OCI-LY3 (cell line): ENCODE data around the gene L3HYPDH.

Experiments used
- H2AFZ ChIP-seq: fragments of 200-600, 300-600 bp; shearing (Covaris generic); 2 replicates; pipeline ENCODE4 v1.6.0; 2014; ENCODE audit warnings: antibody characterized with exemption, low read depth, low read length
- H3K27ac ChIP-seq: fragments of 200-600, 300-600 bp; sonication (generic); 2 replicates; pipeline ENCODE4 v1.5.1; 2014; ENCODE audit warnings: mild to moderate bottlenecking, low read length, moderate library complexity, mixed read lengths
- H3K27me3 ChIP-seq: fragments of 200-600, 300-600 bp; sonication (generic); 2 replicates; pipeline ENCODE4 v1.6.1; 2014; ENCODE audit warnings: low read depth, low read length, mixed read lengths
- H3K36me3 ChIP-seq: fragments of 200-600, 300-600 bp; sonication (generic); replicated peaks from 2 replicates; pipeline ENCODE3; 2014; ENCODE audit warnings: low read depth, low read length, mixed read lengths
- H3K4me1 ChIP-seq: fragments of 300-600, 200-600 bp; sonication (generic); 2 replicates; pipeline ENCODE4 v1.6.1; 2014; ENCODE audit warnings: low read length, mixed read lengths
- H3K4me2 ChIP-seq: fragments of 200-600, 300-600 bp; sonication (generic); 2 replicates; pipeline ENCODE4 v1.6.1; 2014; ENCODE audit warnings: low read length, mixed read lengths
- H3K4me3 ChIP-seq: fragments of 300-600, 200-600 bp; sonication (generic); 2 replicates; pipeline ENCODE4 v1.5.1; 2014; ENCODE audit warnings: antibody characterized with exemption, mild to moderate bottlenecking, low read length, moderate library complexity
- H3K79me2 ChIP-seq: fragments of 300-600, 200-600 bp; shearing (Covaris generic); 2 replicates; pipeline ENCODE4 v1.6.1; 2014; ENCODE audit warnings: mild to moderate bottlenecking, low read length, mixed read lengths
- H3K9ac ChIP-seq: fragments of 300-600, 200-600 bp; shearing (Covaris generic); 2 replicates; pipeline ENCODE4 v1.6.0; 2014; ENCODE audit warnings: mild to moderate bottlenecking, low read length, moderate library complexity
- H3K9me3 ChIP-seq: fragments of 200-600, 300-600 bp; shearing (Covaris generic); 2 replicates; pipeline ENCODE4 v1.6.1; 2014; ENCODE audit warnings: low read length, mixed read lengths; ENCODE audit not compliant: insufficient read depth
- H4K20me1 ChIP-seq: fragments of 200-600, 300-600 bp; sonication (generic); 2 replicates; pipeline ENCODE4 v1.6.1; 2016; ENCODE audit warnings: low read length, mixed read lengths; ENCODE audit not compliant: insufficient read depth
- EZH2phosphoT487 ChIP-seq: fragments of 200-600 bp; shearing (Covaris generic); IDR thresholded peaks from 2 replicates; pipeline ENCODE4 v1.6.1; 2018; ENCODE audit warnings: antibody characterized with exemption, mixed run types, low read depth
- TF ChIP-seq, protein P1 (sequence below): fragments of 200-600, 300-600 bp; sonication (generic); IDR thresholded peaks from 2 replicates; pipeline ENCODE4 v1.5.1; 2014; ENCODE audit warnings: antibody characterized with exemption, low read length, low read depth

L3HYPDH gene

GRCh38 chr14:59428581-59429012 is 55.6 kb downstream of the L3HYPDH start:
- H3K4me2 ChIP-seq = no peak overlapping the region
- TF ChIP-seq EZH2phosphoT487 = no peak
- TF ChIP-seq, protein P1, sequence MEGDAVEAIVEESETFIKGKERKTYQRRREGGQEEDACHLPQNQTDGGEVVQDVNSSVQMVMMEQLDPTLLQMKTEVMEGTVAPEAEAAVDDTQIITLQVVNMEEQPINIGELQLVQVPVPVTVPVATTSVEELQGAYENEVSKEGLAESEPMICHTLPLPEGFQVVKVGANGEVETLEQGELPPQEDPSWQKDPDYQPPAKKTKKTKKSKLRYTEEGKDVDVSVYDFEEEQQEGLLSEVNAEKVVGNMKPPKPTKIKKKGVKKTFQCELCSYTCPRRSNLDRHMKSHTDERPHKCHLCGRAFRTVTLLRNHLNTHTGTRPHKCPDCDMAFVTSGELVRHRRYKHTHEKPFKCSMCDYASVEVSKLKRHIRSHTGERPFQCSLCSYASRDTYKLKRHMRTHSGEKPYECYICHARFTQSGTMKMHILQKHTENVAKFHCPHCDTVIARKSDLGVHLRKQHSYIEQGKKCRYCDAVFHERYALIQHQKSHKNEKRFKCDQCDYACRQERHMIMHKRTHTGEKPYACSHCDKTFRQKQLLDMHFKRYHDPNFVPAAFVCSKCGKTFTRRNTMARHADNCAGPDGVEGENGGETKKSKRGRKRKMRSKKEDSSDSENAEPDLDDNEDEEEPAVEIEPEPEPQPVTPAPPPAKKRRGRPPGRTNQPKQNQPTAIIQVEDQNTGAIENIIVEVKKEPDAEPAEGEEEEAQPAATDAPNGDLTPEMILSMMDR = peak; percentile 27; the same call in 1 of the 2 replicates

GRCh38 chr14:59427653-59428580 is 56.3 kb downstream of the L3HYPDH start:
- Histone ChIP-seq H2AFZ (no peak overlapping the region), H3K4me1 (peaks cover 6% of the 10 kb centered on the region; the same call in 1 of the 2 replicates), H3K79me2 (no peaks in the 10 kb centered on the region), H3K4me2 (no peak overlapping the region), H3K9ac (no peak overlapping the region), H3K9me3 (no peaks in the 10 kb centered on the region), H3K27ac (no peak overlapping the region), H4K20me1 (no peaks in the 10 kb centered on the region), H3K4me3 (no peak overlapping the region), H3K27me3 (no peaks in the 10 kb centered on the region), H3K36me3 (no peaks in the 10 kb centered on the region)
- TF ChIP-seq EZH2phosphoT487 = no peak
- TF ChIP-seq, protein P1 = no peak

More at GRCh38 chr14:59428581-59429012, 55.6 kb downstream of the L3HYPDH start:
- Histone ChIP-seq H4K20me1 (no peaks in the 10 kb centered on the region), H3K36me3 (no peaks in the 10 kb centered on the region), H3K9me3 (no peaks in the 10 kb centered on the region), H3K4me3 (no peak overlapping the region), H3K27ac (no peak overlapping the region), H3K4me1 (peaks cover 6% of the 10 kb centered on the region; the same call in 1 of the 2 replicates), H2AFZ (no peak overlapping the region), H3K79me2 (no peaks in the 10 kb centered on the region), H3K9ac (no peak overlapping the region), H3K27me3 (no peaks in the 10 kb centered on the region)

GRCh38 chr14:59425322-59425935 is 58.8 kb downstream of the L3HYPDH start:
- Histone ChIP-seq H3K27me3 (no peaks in the 10 kb centered on the region), H3K4me1 (peaks cover 22% of the 10 kb centered on the region), H3K9me3 (no peaks in the 10 kb centered on the region), H4K20me1 (no peaks in the 10 kb centered on the region), H3K4me3 (no peak overlapping the region), H3K79me2 (no peaks in the 10 kb centered on the region), H2AFZ (no peak overlapping the region), H3K9ac (no peak overlapping the region), H3K4me2 (no peak overlapping the region), H3K27ac (no peak overlapping the region), H3K36me3 (no peaks in the 10 kb centered on the region)
- no peak for TF ChIP-seq EZH2phosphoT487
- TF ChIP-seq, protein P1 = no peak

DNA sequence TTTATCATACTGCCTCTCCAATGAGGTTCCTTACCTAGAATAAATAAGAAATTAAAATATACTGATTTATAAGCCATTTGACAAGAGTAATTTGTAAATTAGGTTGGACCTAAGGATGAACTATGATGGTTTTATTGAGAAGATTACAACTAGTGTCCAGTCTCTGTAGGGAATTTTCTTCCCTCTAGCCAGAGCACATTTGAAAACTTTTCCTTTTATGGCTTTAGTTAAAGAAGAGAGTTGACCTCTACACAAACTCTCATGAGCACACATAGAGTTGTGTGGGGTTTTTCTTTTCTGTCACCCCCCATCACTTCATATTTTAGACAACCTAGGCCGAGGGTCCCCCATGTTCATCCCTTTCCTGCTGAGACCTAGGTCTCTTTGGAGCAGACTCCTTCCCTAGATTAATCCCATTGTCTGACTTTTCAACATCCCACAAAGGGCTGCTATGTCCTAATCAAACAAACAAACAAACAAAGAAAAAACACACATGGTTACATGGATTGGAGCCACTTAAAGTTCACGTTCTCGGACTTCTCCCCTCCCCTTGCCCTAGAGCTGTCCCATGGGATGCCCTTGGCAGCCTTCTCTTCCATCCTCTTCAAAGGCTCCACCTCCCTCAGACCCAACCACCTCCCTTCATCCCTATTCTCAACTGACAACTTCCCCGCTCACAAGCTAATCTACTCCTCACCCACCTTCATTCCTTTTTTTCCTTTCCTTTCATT is 59.7 kb downstream of the L3HYPDH start:
- H3K27ac ChIP-seq = no peak overlapping the region
- no peaks in the 10 kb centered on the region for H3K79me2 ChIP-seq
- no peak for TF ChIP-seq EZH2phosphoT487
- TF ChIP-seq, protein P1 = no peak
- no peak overlapping the region for H3K4me3 ChIP-seq
- no peaks in the 10 kb centered on the region for H3K9me3 ChIP-seq
- no peaks in the 10 kb centered on the region for H3K36me3 ChIP-seq
- H3K27me3 ChIP-seq = no peaks in the 10 kb centered on the region
- H2AFZ ChIP-seq = no peak overlapping the region
- no peak overlapping the region for H3K9ac ChIP-seq
- no peaks in the 10 kb centered on the region for H4K20me1 ChIP-seq
- peaks cover 22% of the 10 kb centered on the region for H3K4me1 ChIP-seq
- no peak overlapping the region for H3K4me2 ChIP-seq
